Subcutaneous abdominal adipose tissue (tissue), 5 donors: ENCODE data around the gene SIRT4.

ENCODE experiments used
- H3K27ac ChIP-seq: one replicate; pipeline ENCODE4 v1.7.0; 2013; ENCODE audit warnings: low read depth, mild to moderate bottlenecking, inconsistent platforms, low read length, moderate library complexity
- H3K27me3 ChIP-seq, 5 donors: one replicate each; pipeline ENCODE4 v1.7.0; 2013; ENCODE audit warnings: low read length in 5 of 5, inconsistent platforms in 1 of 5; ENCODE audit not compliant: control insufficient read depth in 5 of 5, insufficient read depth in 4 of 5
- H3K36me3 ChIP-seq, 5 donors: one replicate each; pipeline ENCODE4 v1.7.0; 2013; ENCODE audit warnings: low read length in 5 of 5; ENCODE audit not compliant: control insufficient read depth in 5 of 5, insufficient read depth in 5 of 5
- H3K4me1 ChIP-seq, 5 donors: one replicate each; pipeline ENCODE4 v1.7.0; 2013; ENCODE audit warnings: low read length in 5 of 5, mild to moderate bottlenecking in 3 of 5, moderate library complexity in 1 of 5; ENCODE audit not compliant: control insufficient read depth in 5 of 5, insufficient read depth in 5 of 5
- H3K4me3 ChIP-seq, 5 donors: one replicate each; pipeline ENCODE4 v1.7.0; 2013; ENCODE audit warnings: low read length in 5 of 5, low read depth in 1 of 5
- H3K9ac ChIP-seq, 5 donors: one replicate each; pipeline ENCODE4 v1.7.0; 2013; ENCODE audit warnings: low read length in 5 of 5, mild to moderate bottlenecking in 4 of 5, moderate library complexity in 3 of 5
- H3K9me3 ChIP-seq, 5 donors: one replicate each; pipeline ENCODE4 v1.7.0; 2013; ENCODE audit warnings: low read length in 5 of 5; ENCODE audit not compliant: control insufficient read depth in 5 of 5
- donor health status: healthy.
- donor health status: healthy.
- donor health status: healthy.
- donor health status: healthy.
- donor health status: healthy.

The SIRT4 gene

DNA sequence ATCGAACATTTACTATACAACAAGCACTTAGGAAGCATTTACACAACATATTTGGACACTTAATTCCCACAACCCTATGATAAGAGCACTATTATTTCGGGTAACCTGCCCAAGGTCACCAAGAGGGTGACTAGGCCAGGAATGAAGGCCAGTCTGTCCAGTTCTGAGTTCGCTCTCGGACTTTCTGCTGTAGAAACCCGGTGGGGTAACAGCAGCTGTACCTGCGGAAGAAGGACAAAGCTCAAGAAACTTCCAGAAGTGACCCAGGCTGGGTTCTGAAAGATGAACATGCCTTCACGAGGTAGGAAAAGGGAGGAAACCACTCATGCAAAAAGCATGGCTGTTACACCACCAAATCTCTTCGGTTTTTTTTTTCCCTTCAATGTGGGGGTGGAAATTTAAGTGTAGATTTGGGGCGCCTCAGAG, 14.7 kb downstream of the SIRT4 start:
- peak overlapping the region; percentile 54 for H3K27ac ChIP-seq
- peak overlapping the region; percentile 79 to 95 (median 90) for H3K4me3 ChIP-seq
- H3K9me3 ChIP-seq, result no peaks in the 10 kb centered on the region
- peak overlapping the region; percentile 50 to 88 (median 81) for H3K9ac ChIP-seq
- no peaks in the 10 kb centered on the region for H3K27me3 ChIP-seq
- peaks cover 0 to 14% (median 13%) of the 10 kb centered on the region in 5 donors for H3K4me1 ChIP-seq
- H3K36me3 ChIP-seq, result no peaks in the 10 kb centered on the region

DNA sequence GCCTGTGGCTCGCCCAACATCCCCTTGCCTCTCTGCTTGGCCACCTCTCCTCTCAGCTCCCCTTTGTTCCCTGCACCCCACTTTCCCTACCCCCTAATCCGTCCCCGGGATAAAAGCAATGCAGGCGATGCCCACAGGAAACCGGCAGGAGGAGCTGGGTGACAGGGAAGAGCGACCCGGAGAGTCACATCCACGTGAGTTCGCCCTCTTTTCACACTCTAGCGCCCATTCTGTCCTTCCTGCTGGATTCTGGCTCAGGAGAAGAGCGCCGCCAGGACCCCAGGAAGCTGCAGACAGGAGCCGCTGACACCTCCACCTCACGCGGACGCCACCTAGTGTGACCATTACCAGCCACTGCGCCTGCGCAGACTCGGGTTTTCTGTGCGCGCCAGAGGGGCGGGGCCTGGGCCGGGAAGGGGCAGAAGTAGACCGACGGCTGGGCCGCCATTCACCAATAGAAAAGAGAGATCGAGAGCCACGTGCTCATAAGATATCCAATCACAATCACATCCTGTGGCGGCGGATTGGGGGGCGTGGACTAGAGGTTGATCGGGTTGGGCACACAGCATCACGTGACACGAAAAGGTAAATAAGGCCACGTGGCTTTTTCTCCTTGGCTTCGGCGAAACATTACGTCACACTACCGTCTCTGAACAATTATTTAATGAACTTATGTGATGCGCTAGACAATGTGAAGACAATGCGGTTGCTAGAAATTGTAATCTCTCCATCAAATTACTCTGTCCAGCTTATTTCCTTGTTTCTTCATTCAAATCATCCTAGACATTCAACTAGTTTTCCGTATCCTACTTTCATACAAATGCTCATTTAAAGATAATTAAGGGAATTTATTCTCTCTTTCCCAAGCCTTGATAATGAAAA, 15.3 kb downstream of the SIRT4 start:
- H3K9me3 ChIP-seq, result no peaks in the 10 kb centered on the region
- H3K27ac ChIP-seq, result peak overlapping the region; percentile 54
- peak overlapping the region; percentile 50 to 88 (median 81) for H3K9ac ChIP-seq
- no peaks in the 10 kb centered on the region for H3K36me3 ChIP-seq
- H3K27me3 ChIP-seq, result no peaks in the 10 kb centered on the region
- peaks cover 0 to 14% (median 13%) of the 10 kb centered on the region in 5 donors for H3K4me1 ChIP-seq
- H3K4me3 ChIP-seq, result peak overlapping the region; percentile 79 to 95 (median 90)

DNA sequence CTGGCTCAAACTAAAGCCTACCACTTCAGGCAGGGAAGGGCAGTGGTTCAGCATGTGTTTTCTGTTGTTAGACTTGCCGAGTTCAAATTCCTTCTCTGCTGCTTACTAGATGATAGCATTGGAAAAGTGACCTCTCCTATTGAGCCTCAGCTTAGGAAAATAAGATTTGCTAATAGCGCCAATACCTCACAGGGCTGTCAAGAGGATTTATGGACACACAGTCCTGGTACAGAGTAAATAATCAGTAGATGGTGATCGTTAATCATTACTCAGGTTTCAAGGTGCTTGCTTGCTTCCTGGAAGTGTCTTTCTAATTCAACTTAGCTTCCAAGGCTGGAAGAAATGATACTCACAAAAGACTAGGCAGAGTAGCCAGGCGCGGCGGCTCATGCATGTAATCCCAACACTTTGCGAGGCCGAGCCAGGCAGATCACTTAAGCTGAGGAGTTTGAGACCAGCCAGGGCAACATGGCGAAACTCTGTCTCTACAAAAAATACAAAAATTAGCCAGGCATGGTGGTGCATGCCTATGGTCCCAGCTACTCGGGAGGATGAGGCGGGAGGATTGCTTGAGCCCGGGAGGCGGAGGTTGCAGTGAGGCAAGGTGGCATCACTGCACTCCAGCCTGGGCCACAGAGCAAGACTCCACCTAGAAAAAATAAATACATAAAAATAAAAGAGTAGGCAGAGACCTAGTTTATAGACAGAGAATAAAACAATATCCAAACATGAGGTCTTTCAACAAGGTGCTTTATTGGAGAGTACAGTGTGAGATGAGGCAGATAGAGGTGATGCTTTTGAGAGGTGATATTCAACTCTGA, 19.5 kb downstream of the SIRT4 start:
- Histone ChIP-seq H3K36me3 (no peaks in the 10 kb centered on the region), H3K4me3 (no peak overlapping the region), H3K27ac (no peak overlapping the region), H3K9me3 (no peaks in the 10 kb centered on the region), H3K27me3 (no peaks in the 10 kb centered on the region), H3K9ac (no peak overlapping the region), H3K4me1 (peaks cover 0 to 19% (median 18%) of the 10 kb centered on the region in 5 donors)

DNA sequence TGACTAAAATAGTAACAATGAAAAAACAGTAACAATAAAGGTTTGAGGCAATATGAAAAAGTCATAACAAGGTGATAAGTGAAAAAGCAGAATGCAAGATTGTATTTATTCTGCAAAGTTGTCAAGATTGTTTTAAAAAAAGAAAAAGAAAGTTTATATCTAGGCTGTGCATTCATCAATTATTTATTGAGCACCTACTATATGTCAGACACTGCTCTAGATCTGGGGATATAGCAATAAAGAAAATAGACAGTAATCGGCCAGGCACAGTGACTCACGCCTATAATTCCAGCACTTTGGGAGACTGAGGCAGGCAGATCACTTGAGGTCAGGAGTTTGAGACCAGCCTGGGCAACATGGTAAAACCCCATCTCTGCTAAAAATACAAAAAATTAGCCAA, 21.7 kb downstream of the SIRT4 start:
- peaks cover 0 to 6% (median 6%) of the 10 kb centered on the region in 5 donors for H3K4me1 ChIP-seq
- H3K36me3 ChIP-seq, result no peaks in the 10 kb centered on the region
- H3K9me3 ChIP-seq, result no peaks in the 10 kb centered on the region
- H3K4me3 ChIP-seq, result no peak overlapping the region
- no peak overlapping the region for H3K9ac ChIP-seq
- no peak overlapping the region for H3K27ac ChIP-seq
- no peaks in the 10 kb centered on the region for H3K27me3 ChIP-seq

DNA sequence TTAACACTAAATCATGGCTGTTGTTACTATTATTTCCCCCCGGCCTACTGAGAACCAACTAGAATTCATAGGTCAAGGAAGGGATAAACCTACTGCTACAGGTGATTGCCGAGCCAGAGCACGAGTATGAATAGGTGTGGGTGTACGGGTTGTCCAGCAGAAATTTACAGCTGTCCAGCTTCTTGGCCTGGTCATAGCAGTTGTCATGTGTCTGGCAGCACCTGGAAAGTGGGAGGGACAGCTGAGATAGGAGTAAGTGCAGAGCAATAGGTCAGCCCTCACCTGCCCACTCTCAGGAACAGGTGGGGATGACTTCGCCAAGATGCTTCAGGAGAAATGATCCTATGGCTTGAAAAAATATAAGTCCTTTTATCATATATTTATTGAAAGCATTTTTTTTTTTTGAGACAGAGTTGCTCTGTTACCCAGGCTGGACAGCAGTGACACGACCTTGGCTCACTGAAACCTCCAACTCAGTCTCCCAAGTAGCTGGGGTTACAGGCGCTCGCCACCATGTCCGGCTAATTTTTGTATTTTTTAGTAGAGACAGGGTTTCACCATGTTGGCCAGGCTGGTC, 22.8 kb downstream of the SIRT4 start:
- no peaks in the 10 kb centered on the region for H3K27me3 ChIP-seq
- no peak overlapping the region for H3K27ac ChIP-seq
- no peaks in the 10 kb centered on the region for H3K36me3 ChIP-seq
- H3K9me3 ChIP-seq, result no peaks in the 10 kb centered on the region
- H3K4me3 ChIP-seq, result no peak overlapping the region
- H3K9ac ChIP-seq, result no peak overlapping the region
- peaks cover 0 to 6% (median 6%) of the 10 kb centered on the region in 5 donors for H3K4me1 ChIP-seq

DNA sequence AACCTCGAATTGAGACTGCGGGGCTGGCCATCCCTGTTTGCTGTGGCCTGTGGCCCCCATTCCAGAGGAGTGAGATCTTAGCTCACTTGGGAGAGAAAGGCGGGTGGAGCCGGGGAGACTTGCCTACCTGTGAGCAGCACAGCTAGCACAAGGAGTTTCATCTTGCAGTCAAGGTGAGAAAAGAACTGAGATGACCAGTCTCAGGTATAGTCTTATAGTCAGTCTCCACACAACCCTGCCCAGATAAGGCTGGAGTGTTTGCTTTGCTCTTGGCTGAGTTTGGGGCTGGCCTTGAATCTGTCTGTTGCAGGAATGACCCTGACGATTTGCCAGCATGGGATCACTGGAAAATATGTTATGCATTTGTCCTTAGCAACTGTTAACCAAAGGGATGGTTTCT, 25.5 kb downstream of the SIRT4 start, which contains the start of gene PLA2G1B:
PLA2G1B (minus strand) TSS at position 187 of the 400 bp plus-strand sequence; CDS start at position 161, 26 bp downstream.
- Histone ChIP-seq H3K27ac (no peak within 1 kb of the TSS), H3K4me1 (peaks cover 0 to 6% (median 6%) of the 10 kb centered on the region in 5 donors), H3K9me3 (no peaks in the 10 kb centered on the region), H3K27me3 (peaks cover 0 to 5% (median 0%) of the 10 kb centered on the region in 5 donors), H3K36me3 (no peaks in the 10 kb centered on the region), H3K4me3 (no peak within 1 kb of the TSS), H3K9ac (no peak within 1 kb of the TSS)

DNA sequence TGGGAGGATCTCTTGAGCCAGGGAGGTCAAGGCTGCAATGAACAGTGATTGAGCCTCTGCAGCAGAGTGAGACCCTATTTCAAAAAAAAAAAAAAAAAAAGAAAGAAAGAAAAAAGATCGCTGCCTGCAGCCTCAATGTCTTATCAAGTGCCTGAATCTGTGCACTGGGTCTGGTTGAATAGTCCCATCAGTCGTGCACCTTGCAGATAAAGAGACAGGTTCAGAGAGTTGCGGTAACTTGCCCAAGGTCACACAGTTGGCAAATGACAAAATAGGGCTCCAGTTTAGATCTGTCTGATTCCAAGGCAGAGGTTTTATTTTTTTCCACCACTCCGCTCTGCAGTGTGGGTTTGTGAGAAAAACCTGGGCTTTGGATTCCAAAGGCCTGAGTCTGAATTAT, 26.1 kb downstream of the SIRT4 start:
- H3K9me3 ChIP-seq, result no peaks in the 10 kb centered on the region
- H3K27me3 ChIP-seq, result peaks cover 0 to 6% (median 0%) of the 10 kb centered on the region in 5 donors
- H3K4me3 ChIP-seq, result no peak overlapping the region
- H3K36me3 ChIP-seq, result no peaks in the 10 kb centered on the region
- H3K27ac ChIP-seq, result no peak overlapping the region
- H3K9ac ChIP-seq, result no peak overlapping the region
- peaks cover 0 to 6% (median 6%) of the 10 kb centered on the region in 5 donors for H3K4me1 ChIP-seq

DNA sequence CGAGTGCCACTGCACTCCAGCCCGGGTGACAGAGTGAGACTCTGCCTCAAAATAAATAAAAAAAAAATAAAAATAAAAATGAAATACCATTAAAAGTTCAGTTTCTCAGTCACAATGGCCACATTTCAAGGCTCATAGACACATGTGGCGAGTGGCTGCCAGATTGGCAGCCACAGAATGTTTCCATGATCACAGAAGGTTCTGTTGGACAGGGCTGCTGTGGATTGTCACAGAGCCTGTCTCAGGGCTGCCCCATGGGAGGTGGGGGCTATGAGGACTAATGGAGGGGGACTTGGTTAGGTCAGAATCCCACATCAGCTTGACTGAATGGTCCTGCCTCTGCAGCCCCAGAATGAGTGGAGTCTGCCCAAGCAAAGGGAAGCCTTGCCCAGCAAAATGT, 29.3 kb downstream of the SIRT4 start:
- H3K9ac ChIP-seq, result no peak overlapping the region
- H3K4me1 ChIP-seq, result no peaks in the 10 kb centered on the region
- H3K9me3 ChIP-seq, result no peaks in the 10 kb centered on the region
- peaks cover 0 to 6% (median 0%) of the 10 kb centered on the region in 5 donors for H3K27me3 ChIP-seq
- H3K4me3 ChIP-seq, result no peak overlapping the region
- H3K27ac ChIP-seq, result no peak overlapping the region
- no peaks in the 10 kb centered on the region for H3K36me3 ChIP-seq

DNA sequence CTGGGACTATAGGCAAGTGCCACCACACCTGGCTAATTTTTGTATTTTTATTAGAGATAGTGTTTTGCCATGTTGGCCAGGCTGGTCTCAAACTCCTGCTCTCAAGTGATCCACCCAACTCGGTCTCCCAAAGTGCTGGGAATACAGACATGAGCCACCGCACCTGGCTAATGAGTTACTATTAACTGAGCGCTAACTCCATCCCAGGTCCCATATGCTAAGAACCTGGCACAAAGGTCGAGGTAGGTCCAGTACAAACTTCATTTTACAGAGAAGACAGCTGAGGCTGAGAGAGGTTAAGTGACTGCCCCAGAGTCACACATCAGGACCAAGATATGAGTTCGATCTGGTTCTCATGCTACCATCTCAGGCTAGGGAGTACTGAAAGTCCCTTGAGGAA, 29.9 kb downstream of the SIRT4 start:
- Histone ChIP-seq H3K27ac (no peak overlapping the region), H3K9ac (no peak overlapping the region), H3K4me1 (no peaks in the 10 kb centered on the region), H3K27me3 (peaks cover 0 to 6% (median 0%) of the 10 kb centered on the region in 5 donors), H3K36me3 (no peaks in the 10 kb centered on the region), H3K9me3 (no peaks in the 10 kb centered on the region), H3K4me3 (no peak overlapping the region)
